ENCODE measurements around the gene PROCR.

DNA sequence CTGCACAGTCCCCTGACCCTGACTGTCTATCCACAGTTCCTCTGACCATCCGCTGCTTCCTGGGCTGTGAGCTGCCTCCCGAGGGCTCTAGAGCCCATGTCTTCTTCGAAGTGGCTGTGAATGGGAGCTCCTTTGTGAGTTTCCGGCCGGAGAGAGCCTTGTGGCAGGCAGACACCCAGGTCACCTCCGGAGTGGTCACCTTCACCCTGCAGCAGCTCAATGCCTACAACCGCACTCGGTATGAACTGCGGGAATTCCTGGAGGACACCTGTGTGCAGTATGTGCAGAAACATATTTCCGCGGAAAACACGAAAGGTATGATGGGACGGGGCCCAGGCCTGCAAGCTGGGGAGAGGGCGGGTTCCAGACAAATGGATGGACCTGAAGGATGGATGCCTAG, 4.3 kb downstream of the PROCR start:
- TF ChIP-seq, protein P1, sequence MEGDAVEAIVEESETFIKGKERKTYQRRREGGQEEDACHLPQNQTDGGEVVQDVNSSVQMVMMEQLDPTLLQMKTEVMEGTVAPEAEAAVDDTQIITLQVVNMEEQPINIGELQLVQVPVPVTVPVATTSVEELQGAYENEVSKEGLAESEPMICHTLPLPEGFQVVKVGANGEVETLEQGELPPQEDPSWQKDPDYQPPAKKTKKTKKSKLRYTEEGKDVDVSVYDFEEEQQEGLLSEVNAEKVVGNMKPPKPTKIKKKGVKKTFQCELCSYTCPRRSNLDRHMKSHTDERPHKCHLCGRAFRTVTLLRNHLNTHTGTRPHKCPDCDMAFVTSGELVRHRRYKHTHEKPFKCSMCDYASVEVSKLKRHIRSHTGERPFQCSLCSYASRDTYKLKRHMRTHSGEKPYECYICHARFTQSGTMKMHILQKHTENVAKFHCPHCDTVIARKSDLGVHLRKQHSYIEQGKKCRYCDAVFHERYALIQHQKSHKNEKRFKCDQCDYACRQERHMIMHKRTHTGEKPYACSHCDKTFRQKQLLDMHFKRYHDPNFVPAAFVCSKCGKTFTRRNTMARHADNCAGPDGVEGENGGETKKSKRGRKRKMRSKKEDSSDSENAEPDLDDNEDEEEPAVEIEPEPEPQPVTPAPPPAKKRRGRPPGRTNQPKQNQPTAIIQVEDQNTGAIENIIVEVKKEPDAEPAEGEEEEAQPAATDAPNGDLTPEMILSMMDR (IDR thresholded peaks at IDR 0.05; ENCODE audit: low read depth, low read length, missing input control): no peak
- TF ChIP-seq FOXA1 (IDR thresholded peaks at IDR 0.05): no peak
- TF ChIP-seq JUND (IDR thresholded peaks at IDR 0.05): no peak
- no peak for TF ChIP-seq RAD21 (IDR thresholded peaks at IDR 0.05)
- TF ChIP-seq YY1 (IDR thresholded peaks at IDR 0.05): no peak
- no peak for TF ChIP-seq TAF1 (conservative IDR thresholded peaks at IDR 0.05)

All from liver (tissue), 3 donors.